ENCODE measurements around the gene KDM7A. TPM values are rescaled to one million over a fixed set of nuclear protein-coding genes. Genes with fewer than 3 reads are reported as not detected.

Gene KDM7A
- 1.6 and 7.6 TPM in 2 replicates for total RNA-seq

- H3K4me3 ChIP-seq (ENCODE audit: low read depth, low read length) = peak within 1 kb of the TSS; percentile 88
- TF ChIP-seq, protein P1, sequence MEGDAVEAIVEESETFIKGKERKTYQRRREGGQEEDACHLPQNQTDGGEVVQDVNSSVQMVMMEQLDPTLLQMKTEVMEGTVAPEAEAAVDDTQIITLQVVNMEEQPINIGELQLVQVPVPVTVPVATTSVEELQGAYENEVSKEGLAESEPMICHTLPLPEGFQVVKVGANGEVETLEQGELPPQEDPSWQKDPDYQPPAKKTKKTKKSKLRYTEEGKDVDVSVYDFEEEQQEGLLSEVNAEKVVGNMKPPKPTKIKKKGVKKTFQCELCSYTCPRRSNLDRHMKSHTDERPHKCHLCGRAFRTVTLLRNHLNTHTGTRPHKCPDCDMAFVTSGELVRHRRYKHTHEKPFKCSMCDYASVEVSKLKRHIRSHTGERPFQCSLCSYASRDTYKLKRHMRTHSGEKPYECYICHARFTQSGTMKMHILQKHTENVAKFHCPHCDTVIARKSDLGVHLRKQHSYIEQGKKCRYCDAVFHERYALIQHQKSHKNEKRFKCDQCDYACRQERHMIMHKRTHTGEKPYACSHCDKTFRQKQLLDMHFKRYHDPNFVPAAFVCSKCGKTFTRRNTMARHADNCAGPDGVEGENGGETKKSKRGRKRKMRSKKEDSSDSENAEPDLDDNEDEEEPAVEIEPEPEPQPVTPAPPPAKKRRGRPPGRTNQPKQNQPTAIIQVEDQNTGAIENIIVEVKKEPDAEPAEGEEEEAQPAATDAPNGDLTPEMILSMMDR (conservative IDR thresholded peaks at IDR 0.05; ENCODE audit: low read depth, low read length) = no peak
- no peak for DNase-seq (ENCODE audit: low read depth)
These were observed at the start of gene KDM7A for GRCh38 chr7:140176811-140177702. TSS of gene KDM7A (minus strand) at chr7:140176983. CDS start at chr7:140176937, 46 bp downstream.

DNA sequence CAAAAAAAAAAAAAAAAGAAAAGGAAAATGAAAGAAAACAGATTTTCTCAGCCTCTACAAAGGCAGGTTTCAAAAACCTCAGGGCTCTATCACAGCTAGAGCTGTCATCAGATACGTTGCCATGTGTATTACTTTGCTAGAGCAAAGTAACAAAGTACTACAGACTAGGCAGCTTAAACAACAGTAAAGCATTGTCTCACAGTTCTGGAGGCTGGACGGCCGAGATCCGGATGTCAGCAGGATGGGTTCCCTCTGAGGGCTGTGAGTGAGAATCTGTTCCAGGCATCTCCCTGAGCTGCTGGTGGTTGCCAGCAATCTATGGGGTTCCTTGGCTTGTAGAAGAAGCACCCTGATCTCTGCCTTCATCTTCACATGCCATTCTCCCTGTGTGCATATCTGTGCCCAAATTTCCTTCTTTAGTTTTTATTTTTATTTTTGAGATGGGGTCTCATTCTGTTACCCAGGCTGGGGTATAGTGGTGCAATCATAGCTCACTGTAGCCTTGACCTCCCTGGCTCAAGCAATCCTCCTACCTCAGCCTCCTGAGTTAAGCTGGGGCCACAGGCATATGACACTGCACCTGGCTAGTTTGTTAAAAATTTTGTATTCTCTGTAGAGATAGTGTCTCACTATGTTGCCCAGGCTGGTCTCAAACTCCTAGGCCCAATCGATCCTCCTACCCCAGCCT lies 48.9 kb upstream of the KDM7A start:
- TF ChIP-seq, protein P1 (conservative IDR thresholded peaks at IDR 0.05; ENCODE audit: low read depth, low read length) = no peak
- no peak for DNase-seq (ENCODE audit: low read depth)
- H3K4me3 ChIP-seq (ENCODE audit: low read depth, low read length) = no peak overlapping the region

GRCh38 chr7:140223515-140224221 lies 46.9 kb upstream of the KDM7A start:
- TF ChIP-seq, protein P1 (conservative IDR thresholded peaks at IDR 0.05; ENCODE audit: low read depth, low read length) = no peak
- DNase-seq (ENCODE audit: low read depth) = no peak
- no peak overlapping the region for H3K4me3 ChIP-seq (ENCODE audit: low read depth, low read length)

DNA sequence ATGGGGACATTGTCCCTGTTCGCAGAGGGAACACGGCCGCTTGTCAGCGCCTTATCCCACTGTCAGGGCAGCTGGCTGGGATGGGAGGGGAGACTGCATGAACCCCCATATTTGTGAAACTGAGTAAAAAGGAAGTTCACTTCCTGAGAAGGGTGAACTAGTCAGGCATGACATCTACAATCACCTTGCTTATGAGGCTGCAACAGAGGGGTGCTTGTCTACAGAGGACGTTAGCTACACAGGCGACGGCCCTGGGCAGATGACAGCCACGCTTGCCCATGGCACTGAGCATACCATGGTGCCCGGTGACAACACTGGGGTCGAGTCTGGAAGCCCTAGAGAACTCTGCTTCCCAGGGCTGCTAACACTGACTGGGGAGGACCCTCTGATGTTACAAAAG lies 46.0 kb upstream of the KDM7A start:
- DNase-seq (ENCODE audit: low read depth) = no peak
- TF ChIP-seq, protein P1 (conservative IDR thresholded peaks at IDR 0.05; ENCODE audit: low read depth, low read length) = no peak
- no peak overlapping the region for H3K4me3 ChIP-seq (ENCODE audit: low read depth, low read length)

DNA sequence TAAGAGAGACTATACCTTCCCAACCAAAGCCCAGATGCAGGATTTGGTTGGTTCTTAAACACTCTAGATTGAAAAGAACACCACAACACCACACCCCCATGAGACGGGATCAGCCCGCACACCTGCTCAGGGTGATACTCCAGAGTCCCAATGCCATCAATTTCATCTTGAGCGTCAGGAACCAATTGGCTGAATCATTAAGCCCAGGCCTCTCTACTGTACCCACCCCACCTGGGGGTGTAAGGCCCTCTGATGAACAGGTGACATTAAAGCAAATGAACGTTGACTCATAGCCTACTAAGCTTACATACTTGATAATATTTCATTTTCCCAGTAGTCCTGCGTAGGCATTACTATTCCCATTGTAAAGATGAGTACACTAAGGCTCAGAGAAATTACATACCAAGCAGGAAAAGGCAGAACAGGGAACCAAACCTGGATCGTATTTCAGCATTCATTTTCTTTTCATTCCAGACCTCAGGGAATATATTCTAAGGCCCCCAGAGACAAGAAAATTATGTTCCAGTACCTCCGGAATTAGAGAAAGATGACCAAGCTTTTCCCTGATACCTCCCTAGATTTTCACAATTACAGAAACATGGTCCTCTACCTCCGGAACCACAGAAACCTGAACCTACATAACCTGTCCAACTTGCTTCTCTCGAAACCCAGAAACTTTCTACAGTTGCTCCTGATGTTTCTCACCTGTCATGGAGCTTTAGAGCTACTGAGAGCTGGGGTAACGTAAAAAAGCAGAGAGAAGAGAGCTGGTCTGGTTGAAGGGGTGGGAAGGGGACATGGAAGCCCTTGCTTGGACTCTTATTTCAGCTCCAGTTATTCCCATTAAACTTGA lies 43.1 kb upstream of the KDM7A start:
- no peak for DNase-seq (ENCODE audit: low read depth)
- H3K4me3 ChIP-seq (ENCODE audit: low read depth, low read length) = no peak overlapping the region
- TF ChIP-seq, protein P1 (conservative IDR thresholded peaks at IDR 0.05; ENCODE audit: low read depth, low read length) = no peak

GRCh38 chr7:140218656-140219055 lies 41.9 kb upstream of the KDM7A start:
- no peak overlapping the region for H3K4me3 ChIP-seq (ENCODE audit: low read depth, low read length)
- no peak for DNase-seq (ENCODE audit: low read depth)
- TF ChIP-seq, protein P1 (conservative IDR thresholded peaks at IDR 0.05; ENCODE audit: low read depth, low read length) = no peak

All from epithelial cell of proximal tubule (primary cell).